Neural progenitor cell (in vitro differentiated cells): ENCODE data around the gene ARL3. TPM values are rescaled to one million over a fixed set of nuclear protein-coding genes. Genes with fewer than 3 reads are reported as not detected.

ENCODE experiments used
- DNase-seq: peaks from one replicate; pipeline ENCODE4 v3.0.0-alpha.2; 2016; ENCODE audit warnings: low spot score
- H2AFZ ChIP-seq: fragments of 200-600 bp; sonication (generic); replicated peaks from 2 replicates; pipeline ENCODE4 v1.6.1; 2016; ENCODE audit warnings: antibody characterized with exemption
- H3F3A ChIP-seq: fragments of 200-600 bp; sonication (generic); 2 replicates; pipeline ENCODE4 v1.6.1; 2016; ENCODE audit warnings: antibody characterized with exemption, low read depth
- H3K27ac ChIP-seq: fragments of 200-600 bp; sonication (generic); 2 replicates; pipeline ENCODE4 v1.5.1; 2016; ENCODE audit warnings: mild to moderate bottlenecking
- H3K27me3 ChIP-seq: fragments of 200-600 bp; sonication (generic); 2 replicates; pipeline ENCODE4 v1.6.1; 2016; ENCODE audit warnings: mild to moderate bottlenecking, moderate library complexity
- H3K36me3 ChIP-seq: fragments of 200-600 bp; sonication (generic); 2 replicates; pipeline ENCODE4 v1.5.1; 2016
- H3K4me1 ChIP-seq: fragments of 200-600 bp; sonication (generic); 2 replicates; pipeline ENCODE4 v1.6.1; 2016; ENCODE audit warnings: mixed run types
- H3K4me2 ChIP-seq: fragments of 200-600 bp; sonication (generic); 2 replicates; pipeline ENCODE4 v1.6.1; 2016
- H3K4me3 ChIP-seq: fragments of 200-600 bp; sonication (generic); 2 replicates; pipeline ENCODE4 v1.5.1; 2016
- H3K79me2 ChIP-seq: fragments of 200-600 bp; sonication (generic); 2 replicates; pipeline ENCODE4 v1.6.1; 2016; ENCODE audit warnings: low read depth
- H3K9ac ChIP-seq: fragments of 200-600 bp; sonication (generic); 2 replicates; pipeline ENCODE4 v1.6.1; 2016
- H3K9me3 ChIP-seq: fragments of 200-600 bp; sonication (generic); 2 replicates; pipeline ENCODE4 v1.5.1; 2016; ENCODE audit warnings: low read depth
- H4K20me1 ChIP-seq: fragments of 200-600 bp; sonication (generic); 2 replicates; pipeline ENCODE4 v1.6.1; 2016; ENCODE audit warnings: low read depth
- H3K27ac Mint-ChIP-seq: 3 replicates; pipeline ENCODE4 v1.8.0; 2021; ENCODE audit warnings: mixed read lengths
- H3K27me3 Mint-ChIP-seq: 2 replicates; pipeline ENCODE4 v1.8.0; 2022; ENCODE audit warnings: low read depth, mild to moderate bottlenecking, inconsistent platforms, moderate library complexity, mixed read lengths; ENCODE audit not compliant: insufficient read depth
- H3K36me3 Mint-ChIP-seq: 3 replicates; pipeline ENCODE4 v1.8.0; 2021; ENCODE audit warnings: mixed read lengths
- H3K4me1 Mint-ChIP-seq: 3 replicates; pipeline ENCODE4 v1.8.0; 2021; ENCODE audit warnings: mixed read lengths
- H3K4me3 Mint-ChIP-seq: 3 replicates; pipeline ENCODE4 v1.8.0; 2021; ENCODE audit warnings: mild to moderate bottlenecking, moderate library complexity, mixed read lengths
- H3K9me3 Mint-ChIP-seq: 3 replicates; pipeline ENCODE4 v1.8.0; 2020; ENCODE audit warnings: mixed read lengths
- EZH2 ChIP-seq: fragments of 200-600 bp; sonication (generic); IDR thresholded peaks from 2 replicates; pipeline ENCODE4 v1.6.1; 2017; ENCODE audit warnings: antibody characterized with exemption, mild to moderate bottlenecking, moderate library complexity
- EZH2phosphoT487 ChIP-seq: fragments of 200-600 bp; sonication (generic); IDR thresholded peaks from 2 replicates; pipeline ENCODE4 v1.6.1; 2017; ENCODE audit warnings: antibody characterized with exemption
- total RNA-seq: library from RNA; depleted of rRNA; stranded (reverse); fragments of >200 nt; gene quantifications from 2 replicates; pipeline ENCODE4 v1.2.3, GENCODE V29; 2015; ENCODE audit warnings: low replicate concordance
- TF ChIP-seq, protein P1 (sequence below): fragments of 200-600 bp; sonication (generic); IDR thresholded peaks from 2 replicates; pipeline ENCODE4 v1.5.1; 2017; ENCODE audit warnings: antibody characterized with exemption, mild to moderate bottlenecking

The ARL3 gene
- total RNA-seq, 1 donor from 2014 or later, result 29.7 TPM

DNA sequence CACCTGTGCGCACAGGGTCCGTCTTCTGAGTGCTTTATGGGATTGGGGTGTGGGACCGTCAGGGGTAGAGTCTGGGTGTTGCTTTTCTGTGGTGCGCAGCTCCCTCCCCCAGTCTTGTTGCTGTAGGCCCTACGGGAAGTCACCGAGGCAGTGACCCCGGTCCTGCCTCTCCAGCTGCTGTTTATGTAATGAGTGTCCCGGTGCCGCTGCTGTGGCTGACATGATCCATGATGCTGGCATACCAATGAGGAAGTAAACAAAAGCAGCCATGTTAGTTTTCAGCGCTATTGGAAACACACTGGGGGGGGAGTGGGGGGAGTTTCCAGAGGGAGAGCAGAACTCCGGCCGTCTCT, 68.8 kb downstream of the ARL3 start:
- Histone ChIP-seq H3K36me3 (no peaks in the 10 kb centered on the region), H3K27ac (no peak overlapping the region), H2AFZ (no peak overlapping the region), H3K9me3 (no peaks in the 10 kb centered on the region), H3K27me3 (no peaks in the 10 kb centered on the region), H3K4me3 (peak overlapping the region; percentile 94), H3F3A (peaks cover 74% of the 10 kb centered on the region), H3K4me2 (peak overlapping the region; percentile 94), H3K4me1 (peaks cover 48% of the 10 kb centered on the region), H3K79me2 (peaks cover 67% of the 10 kb centered on the region), H3K9ac (peak overlapping the region; percentile 41), H4K20me1 (peaks cover 58% of the 10 kb centered on the region)
- peaks cover 5% of the 10 kb centered on the region for H3K36me3 Mint-ChIP-seq
- peaks cover 3% of the 10 kb centered on the region for H3K9me3 Mint-ChIP-seq
- peaks cover 14% of the 10 kb centered on the region for H3K27me3 Mint-ChIP-seq
- TF ChIP-seq, protein P1, sequence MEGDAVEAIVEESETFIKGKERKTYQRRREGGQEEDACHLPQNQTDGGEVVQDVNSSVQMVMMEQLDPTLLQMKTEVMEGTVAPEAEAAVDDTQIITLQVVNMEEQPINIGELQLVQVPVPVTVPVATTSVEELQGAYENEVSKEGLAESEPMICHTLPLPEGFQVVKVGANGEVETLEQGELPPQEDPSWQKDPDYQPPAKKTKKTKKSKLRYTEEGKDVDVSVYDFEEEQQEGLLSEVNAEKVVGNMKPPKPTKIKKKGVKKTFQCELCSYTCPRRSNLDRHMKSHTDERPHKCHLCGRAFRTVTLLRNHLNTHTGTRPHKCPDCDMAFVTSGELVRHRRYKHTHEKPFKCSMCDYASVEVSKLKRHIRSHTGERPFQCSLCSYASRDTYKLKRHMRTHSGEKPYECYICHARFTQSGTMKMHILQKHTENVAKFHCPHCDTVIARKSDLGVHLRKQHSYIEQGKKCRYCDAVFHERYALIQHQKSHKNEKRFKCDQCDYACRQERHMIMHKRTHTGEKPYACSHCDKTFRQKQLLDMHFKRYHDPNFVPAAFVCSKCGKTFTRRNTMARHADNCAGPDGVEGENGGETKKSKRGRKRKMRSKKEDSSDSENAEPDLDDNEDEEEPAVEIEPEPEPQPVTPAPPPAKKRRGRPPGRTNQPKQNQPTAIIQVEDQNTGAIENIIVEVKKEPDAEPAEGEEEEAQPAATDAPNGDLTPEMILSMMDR, result no peak
- TF ChIP-seq EZH2phosphoT487, result no peak
- TF ChIP-seq EZH2, result no peak
- H3K27ac Mint-ChIP-seq, result peak overlapping the region; percentile 96
- peak overlapping the region; percentile 98 for H3K4me3 Mint-ChIP-seq
- no peak for DNase-seq
- peaks cover 54% of the 10 kb centered on the region for H3K4me1 Mint-ChIP-seq

DNA sequence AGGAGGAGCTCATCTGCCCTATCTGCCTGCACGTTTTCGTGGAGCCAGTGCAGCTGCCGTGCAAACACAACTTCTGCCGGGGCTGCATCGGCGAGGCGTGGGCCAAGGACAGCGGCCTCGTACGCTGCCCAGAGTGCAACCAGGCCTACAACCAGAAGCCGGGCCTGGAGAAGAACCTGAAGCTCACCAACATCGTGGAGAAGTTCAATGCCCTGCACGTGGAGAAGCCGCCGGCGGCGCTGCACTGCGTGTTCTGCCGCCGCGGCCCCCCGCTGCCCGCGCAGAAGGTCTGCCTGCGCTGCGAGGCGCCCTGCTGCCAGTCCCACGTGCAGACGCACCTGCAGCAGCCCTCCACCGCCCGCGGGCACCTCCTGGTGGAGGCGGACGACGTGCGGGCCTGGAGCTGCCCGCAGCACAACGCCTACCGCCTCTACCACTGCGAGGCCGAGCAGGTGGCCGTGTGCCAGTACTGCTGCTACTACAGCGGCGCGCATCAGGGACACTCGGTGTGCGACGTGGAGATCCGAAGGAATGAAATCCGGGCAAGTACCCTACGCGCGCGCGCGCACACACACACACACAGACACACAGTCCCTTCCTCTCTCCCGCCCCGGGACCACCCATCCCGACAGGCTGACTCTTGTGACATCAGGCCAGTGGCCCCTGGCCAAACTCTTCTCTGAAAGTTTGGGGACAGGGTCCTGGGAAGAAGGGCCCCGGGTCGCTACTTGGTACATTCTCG, 69.4 kb downstream of the ARL3 start:
- Mint-ChIP-seq H3K27ac (peak overlapping the region; percentile 96), H3K36me3 (peaks cover 5% of the 10 kb centered on the region), H3K27me3 (peaks cover 14% of the 10 kb centered on the region), H3K4me3 (peak overlapping the region; percentile 98), H3K9me3 (peaks cover 3% of the 10 kb centered on the region), H3K4me1 (peaks cover 50% of the 10 kb centered on the region)
- H3F3A ChIP-seq, result peaks cover 74% of the 10 kb centered on the region
- H3K27ac ChIP-seq, result no peak overlapping the region
- H4K20me1 ChIP-seq, result peaks cover 52% of the 10 kb centered on the region
- no peaks in the 10 kb centered on the region for H3K36me3 ChIP-seq
- H2AFZ ChIP-seq, result no peak overlapping the region
- H3K4me3 ChIP-seq, result peak overlapping the region; percentile 94
- peak overlapping the region; percentile 41 for H3K9ac ChIP-seq
- peak; percentile 89 for DNase-seq
- H3K4me1 ChIP-seq, result peaks cover 43% of the 10 kb centered on the region
- peaks cover 62% of the 10 kb centered on the region for H3K79me2 ChIP-seq
- peak overlapping the region; percentile 94 for H3K4me2 ChIP-seq
- no peaks in the 10 kb centered on the region for H3K9me3 ChIP-seq
- H3K27me3 ChIP-seq, result no peaks in the 10 kb centered on the region
- TF ChIP-seq EZH2 (no peak), EZH2phosphoT487 (no peak)
- TF ChIP-seq, protein P1, result peak; percentile 63

DNA sequence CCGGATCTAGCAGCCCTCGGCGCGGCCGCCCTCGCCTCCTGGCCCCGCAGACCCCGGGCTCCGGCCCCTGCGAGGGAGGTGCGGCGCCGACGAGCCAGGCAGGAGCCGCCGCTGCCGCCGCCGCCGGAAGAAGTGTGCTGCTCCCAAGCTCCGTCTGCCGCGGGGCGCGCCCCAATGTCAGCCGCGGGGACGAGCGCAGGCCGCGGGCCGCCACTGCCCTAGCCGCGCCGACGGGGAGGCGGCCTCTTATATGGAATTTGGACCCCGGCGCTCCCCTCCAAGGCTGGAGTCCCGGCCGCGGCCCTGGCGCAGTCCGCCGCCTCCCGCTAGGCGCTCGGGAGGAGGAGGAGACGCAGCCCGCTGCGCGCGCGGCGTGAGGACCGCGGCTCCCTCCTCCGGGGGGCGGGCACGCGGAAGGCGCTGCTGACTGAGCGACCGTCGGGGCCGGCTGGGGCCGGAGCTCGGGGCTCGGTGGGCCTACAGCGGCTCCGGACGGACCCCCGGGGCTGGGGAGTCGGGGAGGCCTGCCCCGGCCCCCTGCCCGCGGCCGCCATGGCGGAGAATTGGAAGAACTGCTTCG, 70.0 kb downstream of the ARL3 start, which contains the start of gene TRIM8:
TRIM8 (plus strand) TSS at position 414 of the 580 bp plus-strand sequence; CDS start at position 553, 139 bp downstream.
- Mint-ChIP-seq H3K4me3 (peak within 1 kb of the TSS; percentile 98), H3K27me3 (peaks cover 14% of the 10 kb centered on the region), H3K9me3 (peaks cover 3% of the 10 kb centered on the region), H3K27ac (peak within 1 kb of the TSS; percentile 96), H3K36me3 (peaks cover 5% of the 10 kb centered on the region), H3K4me1 (peaks cover 45% of the 10 kb centered on the region)
- peaks cover 38% of the 10 kb centered on the region for H3K4me1 ChIP-seq
- peaks cover 59% of the 10 kb centered on the region for H3K79me2 ChIP-seq
- no peak for TF ChIP-seq EZH2phosphoT487
- H3K27ac ChIP-seq, result peak within 1 kb of the TSS; percentile 94
- H3K9me3 ChIP-seq, result no peaks in the 10 kb centered on the region
- peak within 1 kb of the TSS; percentile 94 for H3K4me2 ChIP-seq
- H4K20me1 ChIP-seq, result peaks cover 47% of the 10 kb centered on the region
- peak within 1 kb of the TSS; percentile 71 for H3K9ac ChIP-seq
- peak; percentile 75 for DNase-seq
- no peaks in the 10 kb centered on the region for H3K36me3 ChIP-seq
- H3K27me3 ChIP-seq, result no peaks in the 10 kb centered on the region
- no peak within 1 kb of the TSS for H2AFZ ChIP-seq
- H3F3A ChIP-seq, result peaks cover 73% of the 10 kb centered on the region
- peak within 1 kb of the TSS; percentile 94 for H3K4me3 ChIP-seq
